ENCODE measurements around the gene MAB21L1.

Gene MAB21L1

DNA sequence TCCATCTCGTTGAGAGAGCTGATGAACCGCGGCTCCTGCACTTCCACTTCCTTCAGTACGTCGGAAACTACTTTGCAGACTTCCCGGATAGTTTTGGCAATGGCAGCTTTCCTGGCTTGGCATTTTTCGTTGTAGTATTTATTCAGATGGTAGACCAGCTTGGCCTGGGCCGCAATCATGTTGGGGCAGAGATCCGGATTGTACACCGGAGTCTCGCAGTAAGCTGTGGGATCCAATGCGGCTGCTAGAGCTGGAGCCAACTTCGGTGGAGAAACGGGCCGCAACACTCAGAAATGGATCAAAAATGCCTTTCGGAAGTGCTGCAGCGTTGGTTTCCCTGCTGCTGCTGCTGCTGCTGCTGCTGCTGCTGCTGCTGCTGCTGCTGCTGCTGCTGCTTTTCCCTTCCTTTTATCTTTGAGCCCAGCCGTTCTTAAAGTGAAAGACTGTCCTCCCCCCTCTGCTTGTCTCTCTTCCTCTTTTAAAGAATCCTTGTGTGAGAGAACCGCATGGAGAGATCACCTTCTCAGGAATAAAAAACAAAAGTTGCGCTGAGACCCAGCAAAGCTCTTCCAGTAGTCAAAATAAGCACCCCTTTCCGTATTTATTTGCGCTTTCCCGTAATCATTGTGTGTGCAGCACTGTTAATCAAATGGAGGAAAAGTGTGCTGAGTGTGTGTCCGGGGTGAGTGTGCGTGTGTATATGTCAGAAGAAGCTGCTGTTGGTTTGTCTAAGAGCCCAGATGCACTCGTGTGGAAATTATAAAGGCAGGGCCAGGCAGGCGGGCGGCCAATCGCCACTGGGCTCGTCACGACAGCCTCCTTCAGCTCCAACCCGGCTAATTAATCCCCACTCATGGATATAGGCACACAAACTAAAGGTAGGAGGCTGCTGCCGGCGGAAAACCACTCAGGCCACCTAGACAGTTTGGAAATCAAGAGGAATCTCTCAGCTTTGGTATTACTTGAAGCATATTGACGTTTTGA is at the start of gene MAB21L1:
MAB21L1 (minus strand) TSS at position 730 of the 984 bp plus-strand sequence; CDS start at position 179, 551 bp downstream.
- no peak for FAIRE-seq

DNA sequence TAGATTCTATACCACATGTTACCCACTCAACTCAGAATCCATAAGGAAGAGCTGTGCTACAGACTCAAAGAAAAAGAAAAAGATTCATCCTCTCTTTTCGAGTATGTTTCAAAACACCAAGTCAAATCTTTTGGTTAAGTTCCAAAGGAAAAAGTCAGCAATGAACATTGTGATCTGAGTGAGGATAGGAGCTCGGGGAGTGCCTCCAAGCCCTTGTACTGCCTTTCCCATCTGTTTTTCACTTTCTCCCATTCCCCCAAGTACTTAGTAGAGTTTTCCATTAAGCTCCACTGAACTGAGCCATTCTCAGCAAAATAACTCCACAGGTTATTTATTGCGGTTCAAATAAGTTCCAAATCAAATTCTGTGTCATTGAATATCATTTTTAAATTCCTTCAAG is 47.7 kb upstream of the MAB21L1 start:
- no peak for FAIRE-seq

DNA sequence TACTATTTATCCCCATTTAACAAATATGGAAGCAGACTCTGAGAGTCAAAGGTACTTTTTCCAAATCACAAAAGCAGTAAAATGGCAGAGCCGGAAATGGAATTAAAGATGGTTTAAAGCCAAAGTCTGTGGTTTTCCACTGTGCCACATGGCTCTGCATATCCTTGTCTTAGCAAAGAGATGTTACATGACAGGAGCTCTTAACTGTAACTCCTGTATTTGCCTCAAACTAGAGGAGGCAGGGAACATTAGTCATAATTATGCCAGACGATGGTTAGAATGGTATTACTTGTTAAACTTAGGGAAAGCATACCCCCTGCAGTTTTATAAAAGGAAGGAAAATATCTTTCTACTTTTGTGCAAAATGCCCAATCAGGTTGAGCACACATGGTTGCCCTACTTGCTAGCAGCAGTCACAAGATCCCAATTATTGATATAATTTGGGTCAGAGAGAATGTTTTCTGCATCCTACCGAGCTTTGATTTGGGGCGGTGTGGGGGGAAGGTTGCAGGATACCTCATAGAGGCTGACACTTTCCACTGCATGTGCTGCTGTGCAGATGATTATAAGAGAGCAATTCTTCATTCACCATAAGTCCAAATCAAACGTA is 42.0 kb upstream of the MAB21L1 start:
- no peak for FAIRE-seq

DNA sequence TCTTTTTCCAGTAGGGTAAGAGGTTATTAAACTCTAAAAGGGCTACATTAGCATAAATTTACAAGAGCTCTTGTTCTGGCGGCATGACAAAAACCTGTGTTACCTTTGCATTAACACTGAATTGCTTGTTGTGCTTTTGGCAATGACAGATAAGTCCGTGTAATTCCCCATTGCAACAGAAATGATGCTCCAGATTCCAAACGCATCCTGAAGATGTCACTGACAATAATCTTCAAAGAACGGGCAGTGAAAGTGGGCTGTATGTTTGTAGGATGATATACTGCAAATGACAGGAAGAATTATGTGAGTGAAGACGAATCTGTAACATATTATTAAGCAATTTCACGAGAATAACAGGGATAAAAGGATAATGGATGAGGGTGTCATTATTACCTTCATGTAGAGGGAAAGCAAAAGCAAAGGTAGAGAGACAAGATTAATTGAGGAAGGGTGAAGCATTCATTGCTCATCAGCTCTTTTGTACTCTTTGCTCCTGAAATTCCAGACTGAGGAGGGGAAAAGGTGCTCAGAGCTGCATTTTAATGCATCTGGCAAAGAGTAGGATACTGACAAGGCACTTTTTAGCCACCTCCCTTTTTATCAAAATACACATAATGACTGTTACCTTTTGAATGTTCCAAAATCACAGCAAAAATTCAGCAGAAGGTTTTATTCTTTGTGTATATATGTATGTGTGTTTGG is 38.5 kb upstream of the MAB21L1 start:
- no peak for FAIRE-seq

DNA sequence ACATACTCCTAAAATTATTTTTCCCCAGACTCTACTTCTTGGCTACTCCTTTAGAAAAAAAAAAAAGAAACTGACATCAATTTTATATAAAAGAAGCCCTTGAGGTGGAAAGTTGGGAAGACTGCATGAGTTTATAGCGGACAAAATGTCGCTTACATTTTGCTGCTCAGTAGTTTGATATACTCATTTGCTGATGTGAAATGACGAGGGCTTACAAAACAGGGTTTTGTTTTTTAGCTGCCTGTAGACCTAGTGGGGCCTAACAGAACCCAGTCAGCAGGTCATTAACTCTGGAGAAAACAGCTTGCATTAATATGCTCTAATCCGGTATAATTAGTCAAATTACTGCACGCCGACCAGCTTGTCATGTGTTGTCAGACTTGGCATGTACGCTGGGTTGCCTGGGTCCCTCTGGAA is 37.6 kb upstream of the MAB21L1 start:
- FAIRE-seq, result no peak

DNA sequence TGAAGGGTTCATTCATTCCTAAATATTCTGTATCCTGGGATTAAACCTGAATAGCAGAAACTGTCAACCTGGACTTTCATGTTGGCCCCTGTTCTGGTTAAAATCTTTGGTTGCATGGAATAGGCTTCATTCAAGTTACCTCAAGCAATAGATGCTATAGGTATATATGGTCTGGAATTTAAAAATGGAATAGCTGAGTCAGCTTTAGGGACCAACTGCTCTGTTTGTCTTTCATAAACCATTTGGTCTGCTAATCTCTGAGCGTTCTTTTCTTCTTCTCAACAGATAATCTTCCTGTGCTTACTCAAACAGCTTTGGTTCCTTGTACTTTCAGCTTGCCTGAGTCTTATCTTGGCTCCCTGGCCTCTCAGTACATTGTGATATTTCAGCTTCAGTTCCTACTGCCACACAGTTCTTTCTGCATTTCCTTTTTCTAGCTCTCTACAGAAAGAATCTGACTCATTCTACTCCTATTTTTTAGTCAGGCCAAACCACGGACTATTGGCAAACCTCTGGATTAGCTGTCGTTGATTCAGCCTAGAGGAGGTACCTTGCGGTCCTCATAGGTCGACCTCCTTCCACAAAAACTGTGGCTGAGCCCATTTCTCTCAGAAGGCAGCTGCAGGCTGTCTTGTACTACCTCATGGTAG is 35.9 kb upstream of the MAB21L1 start:
- FAIRE-seq, result no peak

DNA sequence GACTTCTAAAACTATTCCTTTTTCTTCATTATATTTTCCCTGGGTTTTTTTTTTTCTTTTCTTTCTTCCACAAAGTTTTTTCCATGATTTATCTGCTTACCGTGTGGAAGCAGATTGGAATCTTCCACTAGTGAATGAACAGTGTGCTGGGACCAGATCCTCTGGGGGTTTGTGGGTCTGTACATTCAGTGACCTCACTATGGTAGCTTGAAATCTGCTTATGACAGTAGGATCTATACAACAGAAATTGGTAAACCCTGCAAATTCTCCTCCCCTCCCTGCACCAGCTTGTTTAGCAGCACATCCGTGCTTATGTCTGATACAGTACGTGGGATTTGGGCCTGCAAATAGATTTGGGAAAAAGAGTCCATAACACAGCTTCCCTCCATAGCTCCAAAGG is 26.0 kb upstream of the MAB21L1 start:
- no peak for FAIRE-seq

DNA sequence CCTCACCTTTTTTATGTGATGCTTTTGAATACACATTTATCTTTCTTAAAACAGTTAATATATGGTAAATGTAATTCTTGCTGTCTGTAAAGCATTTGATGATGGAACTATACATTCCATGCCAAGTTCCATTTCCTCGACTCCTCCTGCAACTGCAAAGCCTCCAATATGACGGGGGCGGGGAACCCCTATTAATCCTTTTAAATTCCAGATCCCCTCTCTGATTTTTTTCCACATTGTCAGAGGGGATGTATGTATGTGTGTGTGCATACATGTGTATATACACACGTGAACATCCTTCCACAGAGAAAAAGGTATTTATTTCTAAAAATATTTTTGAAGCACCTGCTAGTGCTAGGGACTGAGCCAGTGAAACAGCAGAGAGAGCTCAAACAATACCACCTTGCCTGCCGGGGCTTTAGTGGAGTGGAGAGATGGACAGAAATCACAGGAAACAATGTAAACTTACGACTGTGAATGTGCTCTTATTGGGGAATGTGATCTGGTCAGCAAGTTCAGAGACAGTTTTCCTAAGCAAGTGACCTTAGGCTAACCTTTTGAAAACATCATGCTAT is 25.3 kb upstream of the MAB21L1 start:
- no peak for FAIRE-seq

DNA sequence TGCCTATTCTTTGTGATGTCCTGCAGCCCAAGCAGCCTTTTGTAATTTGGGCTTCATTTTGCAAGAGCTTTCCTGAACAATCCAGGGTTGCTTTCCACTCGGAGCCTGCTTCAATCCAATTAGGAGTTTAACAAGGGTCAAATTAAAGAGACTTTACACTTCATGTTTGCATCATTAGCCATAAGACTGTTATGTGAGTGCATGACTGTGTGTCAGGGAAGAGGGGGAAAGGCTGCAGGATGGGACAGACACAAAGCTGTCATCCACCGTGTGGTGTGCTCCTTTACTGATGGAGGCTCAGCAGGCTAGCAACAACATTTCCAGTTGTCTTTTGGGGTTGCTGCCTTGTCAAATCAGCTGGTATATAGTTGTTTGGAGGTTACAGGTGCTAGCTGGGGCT is 23.7 kb upstream of the MAB21L1 start:
- no peak for FAIRE-seq

DNA sequence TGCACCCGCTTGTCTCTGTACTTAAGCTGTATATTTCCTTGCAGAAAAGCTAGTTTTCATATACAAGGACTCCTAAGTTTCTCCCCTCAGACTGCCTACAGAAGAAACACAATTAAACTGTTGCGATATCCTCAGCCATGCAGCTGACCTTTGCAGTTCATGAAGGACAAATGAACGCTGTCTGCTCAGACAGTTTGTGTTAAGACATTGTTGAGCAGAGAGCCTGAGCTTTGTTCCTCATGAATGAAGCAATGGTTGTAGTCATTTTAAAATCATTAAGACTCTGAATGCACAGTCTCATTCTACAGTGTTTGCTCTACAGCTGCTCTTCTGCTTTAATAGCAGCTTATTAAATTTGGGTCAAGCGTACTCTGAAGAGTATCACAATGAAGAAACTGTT is 23.2 kb upstream of the MAB21L1 start:
- no peak for FAIRE-seq

DNA sequence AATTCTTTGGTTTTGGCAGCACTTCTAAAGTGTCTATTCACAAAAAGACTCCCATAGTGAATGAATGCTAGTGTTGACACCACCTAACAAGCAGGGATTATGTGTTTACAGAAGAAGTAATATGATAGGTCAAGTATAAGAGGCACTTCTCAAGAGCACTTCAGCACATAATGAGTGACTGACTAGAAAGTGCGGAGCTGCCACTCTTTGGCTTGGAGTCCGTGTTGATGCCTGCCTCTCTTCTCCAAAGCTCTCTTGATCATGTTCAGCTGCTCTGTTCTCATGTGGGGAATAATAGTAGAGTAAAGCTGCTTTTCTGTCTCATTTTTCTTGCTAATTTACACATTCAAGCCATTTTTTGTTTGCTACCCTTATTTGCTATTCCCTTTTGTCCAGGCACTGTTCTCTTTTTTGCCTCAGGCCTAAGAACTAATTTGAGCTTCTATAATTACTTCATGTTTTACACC is 22.7 kb upstream of the MAB21L1 start:
- FAIRE-seq, result no peak

DNA sequence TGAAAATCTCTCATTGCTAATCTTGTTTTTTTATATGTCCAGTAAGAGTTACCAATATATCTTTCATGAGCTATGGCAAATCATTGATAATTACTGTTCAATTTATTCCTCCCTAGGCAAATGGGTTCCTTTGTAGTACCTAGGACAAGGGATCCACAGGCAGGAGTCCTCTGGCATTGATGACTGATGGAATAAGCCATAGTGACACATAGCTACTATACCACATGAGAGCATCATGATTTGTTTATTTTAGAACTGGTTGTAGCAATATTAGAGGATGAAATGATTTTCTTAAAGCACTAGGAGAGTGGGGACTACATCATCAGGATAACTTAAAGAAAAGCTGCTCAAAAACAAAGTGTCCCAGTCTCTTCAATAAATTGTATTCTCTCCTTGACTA is 21.7 kb upstream of the MAB21L1 start:
- no peak for FAIRE-seq

DNA sequence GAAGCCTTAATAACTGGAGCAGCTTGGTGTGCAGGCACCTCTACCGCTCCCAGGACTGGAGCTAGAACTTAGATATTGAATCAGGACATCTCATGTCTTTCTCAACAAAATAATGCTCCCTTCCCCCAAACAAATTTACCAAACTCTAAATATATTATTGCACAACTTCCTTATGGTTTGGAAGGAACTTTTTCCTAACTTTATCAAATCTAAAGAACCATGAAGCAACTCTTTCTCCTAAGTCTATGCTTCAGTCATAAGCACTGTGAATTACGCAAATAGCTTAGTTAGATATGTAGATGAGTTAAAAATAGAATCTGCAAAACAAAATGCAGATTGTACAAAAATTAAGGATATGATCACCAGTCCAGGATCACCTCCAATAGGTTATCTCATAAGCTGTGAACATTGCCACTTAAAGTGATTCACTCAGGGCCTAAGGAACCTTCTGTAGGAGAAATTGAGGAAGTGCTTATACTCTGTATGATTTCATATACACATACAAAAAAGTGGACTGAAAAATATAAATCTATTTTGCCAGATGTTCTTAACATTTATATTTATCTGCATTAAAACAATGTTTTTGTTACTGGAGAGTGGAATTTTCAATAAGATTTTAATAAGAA is 20.4 kb upstream of the MAB21L1 start:
- no peak for FAIRE-seq

DNA sequence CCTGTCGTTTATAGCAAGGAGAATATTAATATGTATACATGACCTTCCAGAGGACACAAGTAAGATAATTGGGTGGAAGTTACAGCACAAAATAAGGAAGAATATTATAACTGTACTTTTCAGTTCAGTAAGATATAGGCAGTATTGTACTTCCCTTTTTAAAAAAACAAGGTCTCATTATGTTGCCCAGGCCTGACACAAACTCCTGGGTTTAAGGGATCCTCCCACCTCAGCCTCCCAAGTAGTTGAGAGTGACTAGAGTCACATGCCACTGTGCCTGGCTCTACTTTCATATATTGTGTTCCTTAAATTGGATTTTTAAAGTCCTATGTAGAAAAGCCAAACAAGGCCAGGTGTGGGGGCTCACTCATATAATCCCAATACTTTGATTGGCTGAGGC is 19.5 kb upstream of the MAB21L1 start:
- FAIRE-seq, result no peak

DNA sequence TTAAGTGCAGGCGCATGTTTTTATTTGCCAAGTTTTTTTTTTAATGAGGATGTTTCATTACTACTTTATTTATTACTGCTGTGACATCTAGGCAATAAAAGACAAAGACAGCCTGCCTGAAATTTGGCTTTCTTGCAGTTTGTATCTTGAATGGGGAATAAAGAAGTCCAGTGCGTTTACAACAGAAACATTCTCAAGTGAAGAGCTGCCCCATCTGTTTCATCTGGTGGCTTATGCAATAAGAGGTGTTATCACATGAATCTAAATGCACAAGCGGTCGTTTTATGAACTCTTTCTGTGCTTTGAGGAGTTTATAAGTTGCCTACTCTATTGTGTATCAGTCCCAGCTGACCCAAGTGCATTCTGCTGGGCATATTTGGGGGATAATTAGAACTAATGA is 12.6 kb upstream of the MAB21L1 start:
- FAIRE-seq, result no peak

DNA sequence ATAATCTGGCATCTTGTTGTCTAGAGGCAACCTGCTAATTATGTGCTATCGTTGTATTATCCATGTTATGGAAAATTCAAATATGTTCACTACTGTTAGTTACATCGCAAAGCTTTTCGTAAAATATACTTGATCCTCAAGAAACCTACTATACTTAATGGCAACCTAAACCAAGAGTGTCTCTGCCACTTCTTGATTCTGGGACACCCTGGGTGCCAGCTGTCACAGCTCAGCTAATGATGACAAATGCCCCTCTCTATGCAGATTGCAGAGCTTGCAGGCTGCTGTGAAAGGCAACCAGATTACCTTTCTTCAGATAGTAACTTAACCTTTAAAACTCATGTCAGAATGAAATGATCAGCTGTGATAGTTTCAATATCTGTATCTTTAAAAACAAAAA is 8.9 kb upstream of the MAB21L1 start:
- no peak for FAIRE-seq

DNA sequence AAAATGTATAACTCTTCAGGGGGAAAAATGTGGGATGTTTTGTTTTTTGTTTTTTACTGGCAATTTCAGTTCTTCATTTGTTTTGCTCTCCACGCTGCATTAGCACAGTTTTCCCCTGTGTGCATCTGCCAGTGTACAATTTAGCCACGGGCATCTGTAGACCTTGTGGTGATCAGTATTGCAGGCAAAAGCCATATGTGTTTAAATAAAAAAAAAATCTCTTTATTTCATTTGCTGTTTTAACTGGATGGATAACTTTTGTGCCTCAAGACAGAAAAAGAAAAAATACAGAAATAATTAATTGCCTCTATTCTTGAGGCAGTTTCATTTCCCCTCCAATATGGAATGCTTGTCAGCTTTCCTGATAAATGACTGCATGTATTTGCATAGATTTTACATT is 7.9 kb upstream of the MAB21L1 start:
- FAIRE-seq, result peak; percentile 17

DNA sequence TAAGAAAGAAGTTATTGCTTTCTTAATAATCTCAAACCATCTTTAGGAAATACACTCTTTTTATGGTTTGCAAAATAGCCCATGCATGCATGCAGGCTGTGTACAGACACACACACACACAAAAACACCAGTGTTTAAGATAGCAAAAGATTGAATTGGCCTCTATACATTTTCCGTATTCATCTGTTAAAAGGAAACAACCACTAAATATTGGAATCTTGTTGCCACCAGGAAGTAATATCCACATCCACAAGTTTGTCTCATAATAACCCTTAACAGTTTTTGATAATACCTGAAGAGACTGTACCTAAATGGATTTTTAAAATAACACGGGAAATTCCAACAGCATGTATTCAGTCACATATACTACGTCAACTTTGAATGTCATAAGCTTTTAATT is 7.3 kb upstream of the MAB21L1 start:
- no peak for FAIRE-seq

DNA sequence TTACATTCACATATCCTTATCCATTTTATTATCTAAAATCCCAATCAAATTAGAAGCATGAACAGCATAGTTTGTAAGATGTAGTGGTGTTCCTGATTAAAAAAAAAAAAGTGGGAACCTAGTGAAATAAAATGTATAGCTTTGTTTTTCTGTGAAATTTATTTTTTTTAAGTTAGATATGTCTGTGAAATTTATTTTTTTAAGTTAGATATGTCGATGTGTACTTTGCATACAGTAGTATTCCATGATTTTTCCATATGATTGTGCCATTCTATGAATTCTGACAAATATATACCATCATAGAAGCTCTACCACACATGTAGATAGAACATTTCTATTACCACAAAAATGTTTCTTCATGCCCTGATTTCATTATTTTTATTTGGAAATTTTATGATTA is 6.0 kb upstream of the MAB21L1 start:
- FAIRE-seq, result no peak

DNA sequence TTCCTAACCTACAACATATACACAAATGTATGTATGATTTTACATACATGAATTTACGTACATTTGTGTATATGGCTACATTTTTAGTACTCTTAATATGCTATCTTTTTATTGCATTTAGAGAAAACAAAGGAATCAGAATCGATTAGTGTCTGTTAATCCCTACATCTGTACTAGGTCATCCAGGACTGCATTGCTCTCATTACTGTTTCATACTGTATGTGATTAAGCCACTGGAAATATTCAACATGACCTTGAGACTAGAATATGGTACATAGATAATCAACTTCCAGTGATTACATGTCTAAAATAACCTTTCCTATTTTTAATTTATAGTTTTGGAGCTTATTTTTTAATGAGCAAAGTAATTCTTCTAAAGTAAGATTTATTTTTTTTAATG is 5.3 kb upstream of the MAB21L1 start:
- no peak for FAIRE-seq

DNA sequence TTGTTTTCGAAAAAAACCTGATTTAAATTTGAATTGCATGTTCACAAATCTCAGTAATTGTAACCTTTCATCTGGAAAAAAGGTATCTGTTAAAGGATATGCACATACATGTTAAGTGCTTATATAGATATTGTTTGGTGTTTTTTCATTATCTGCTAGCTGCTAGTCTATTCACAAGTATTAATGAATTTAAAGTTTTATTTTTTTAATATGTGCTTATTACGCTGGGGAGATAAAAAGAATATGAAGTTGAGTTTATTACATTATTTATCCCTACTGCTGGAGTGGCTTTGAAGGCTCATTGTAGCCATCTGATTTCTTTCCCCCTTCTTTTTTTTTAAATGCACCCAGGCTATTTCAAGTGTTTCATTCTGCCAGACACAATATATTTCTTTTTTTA is 3.9 kb upstream of the MAB21L1 start:
- FAIRE-seq, result no peak

DNA sequence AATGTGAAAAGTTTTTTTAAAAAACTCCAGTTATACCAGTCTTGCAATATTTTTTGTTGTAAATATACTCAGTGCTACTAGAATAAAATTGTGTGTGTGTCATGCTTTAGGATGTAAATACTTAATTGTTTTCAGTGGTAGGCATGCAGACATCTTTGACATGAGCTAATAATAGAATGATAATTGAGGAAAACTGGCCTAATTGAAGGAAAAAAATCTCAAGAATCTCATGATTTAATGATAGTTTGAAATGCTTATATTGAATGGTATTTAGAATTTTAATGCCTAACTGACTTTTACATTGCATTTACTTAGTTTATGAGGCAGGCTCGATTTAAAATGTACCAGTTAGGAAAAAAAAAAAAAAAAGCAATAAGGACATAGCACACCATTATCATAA is 3.2 kb upstream of the MAB21L1 start:
- peak; percentile 51 for FAIRE-seq
